ENCODE results near the gene AFF1.

DNA sequence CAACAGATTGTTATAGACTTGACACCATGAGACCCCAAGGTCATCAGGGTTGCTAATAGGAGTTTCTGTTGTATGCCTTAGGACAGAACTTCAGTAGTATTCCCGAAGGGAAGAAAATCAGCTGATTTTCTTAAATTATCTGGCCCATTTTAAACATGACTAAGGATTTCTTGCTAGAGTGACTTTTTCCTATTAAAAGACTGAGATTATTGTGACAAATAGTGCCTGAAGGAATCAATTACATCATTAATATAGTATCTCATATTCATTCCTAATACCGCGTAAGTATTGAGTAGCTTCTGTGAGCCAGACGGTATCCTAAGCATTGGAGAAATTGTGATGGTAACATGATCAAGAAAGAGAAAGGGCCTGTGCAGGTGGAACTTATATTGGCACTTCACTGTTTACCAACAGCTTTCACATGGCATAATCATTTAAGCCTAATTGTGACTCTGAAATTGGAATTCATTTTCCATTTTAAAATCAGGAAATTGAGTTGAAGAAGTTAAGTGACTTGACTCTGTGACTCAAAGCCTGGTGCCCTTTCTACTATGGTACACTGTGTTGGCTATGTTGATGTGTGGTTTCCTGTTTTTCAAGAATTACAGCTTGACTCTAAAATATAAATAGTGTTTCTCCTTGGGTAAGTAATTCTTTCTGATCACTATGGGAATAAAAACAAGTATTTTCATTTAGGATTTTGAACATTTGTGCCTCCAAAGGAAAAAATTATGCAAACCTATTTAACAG is 4.1 kb downstream of the AFF1 start:
- TF ChIP-seq, protein P1, sequence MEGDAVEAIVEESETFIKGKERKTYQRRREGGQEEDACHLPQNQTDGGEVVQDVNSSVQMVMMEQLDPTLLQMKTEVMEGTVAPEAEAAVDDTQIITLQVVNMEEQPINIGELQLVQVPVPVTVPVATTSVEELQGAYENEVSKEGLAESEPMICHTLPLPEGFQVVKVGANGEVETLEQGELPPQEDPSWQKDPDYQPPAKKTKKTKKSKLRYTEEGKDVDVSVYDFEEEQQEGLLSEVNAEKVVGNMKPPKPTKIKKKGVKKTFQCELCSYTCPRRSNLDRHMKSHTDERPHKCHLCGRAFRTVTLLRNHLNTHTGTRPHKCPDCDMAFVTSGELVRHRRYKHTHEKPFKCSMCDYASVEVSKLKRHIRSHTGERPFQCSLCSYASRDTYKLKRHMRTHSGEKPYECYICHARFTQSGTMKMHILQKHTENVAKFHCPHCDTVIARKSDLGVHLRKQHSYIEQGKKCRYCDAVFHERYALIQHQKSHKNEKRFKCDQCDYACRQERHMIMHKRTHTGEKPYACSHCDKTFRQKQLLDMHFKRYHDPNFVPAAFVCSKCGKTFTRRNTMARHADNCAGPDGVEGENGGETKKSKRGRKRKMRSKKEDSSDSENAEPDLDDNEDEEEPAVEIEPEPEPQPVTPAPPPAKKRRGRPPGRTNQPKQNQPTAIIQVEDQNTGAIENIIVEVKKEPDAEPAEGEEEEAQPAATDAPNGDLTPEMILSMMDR (IDR thresholded peaks at IDR 0.05), result no peak
- TF ChIP-seq POLR2A (IDR thresholded peaks at IDR 0.05), result no peak
